ENCODE data around the gene RUNX2. TPM values are rescaled to one million over a fixed set of nuclear protein-coding genes. Genes with fewer than 3 reads are reported as not detected.
A peak's percentile ranks its signal among the peaks of the same experiment; 100 is the strongest.

The RUNX2 gene
- total and polyA plus RNA-seq, 9 of the 15 experiments (the other 6 are each of a cell fraction or from before 2014, with no cell fraction given): 0.29 to 1.00 (median 0.43) TPM

- no peak for TF ChIP-seq FOXP1 (CRISPR knock-in tag; IDR thresholded peaks at IDR 0.05)
- TF ChIP-seq DMBX1 (CRISPR knock-in tag; IDR thresholded peaks at IDR 0.05; ENCODE audit: borderline replicate concordance): no peak
- TF ChIP-seq, protein P1, sequence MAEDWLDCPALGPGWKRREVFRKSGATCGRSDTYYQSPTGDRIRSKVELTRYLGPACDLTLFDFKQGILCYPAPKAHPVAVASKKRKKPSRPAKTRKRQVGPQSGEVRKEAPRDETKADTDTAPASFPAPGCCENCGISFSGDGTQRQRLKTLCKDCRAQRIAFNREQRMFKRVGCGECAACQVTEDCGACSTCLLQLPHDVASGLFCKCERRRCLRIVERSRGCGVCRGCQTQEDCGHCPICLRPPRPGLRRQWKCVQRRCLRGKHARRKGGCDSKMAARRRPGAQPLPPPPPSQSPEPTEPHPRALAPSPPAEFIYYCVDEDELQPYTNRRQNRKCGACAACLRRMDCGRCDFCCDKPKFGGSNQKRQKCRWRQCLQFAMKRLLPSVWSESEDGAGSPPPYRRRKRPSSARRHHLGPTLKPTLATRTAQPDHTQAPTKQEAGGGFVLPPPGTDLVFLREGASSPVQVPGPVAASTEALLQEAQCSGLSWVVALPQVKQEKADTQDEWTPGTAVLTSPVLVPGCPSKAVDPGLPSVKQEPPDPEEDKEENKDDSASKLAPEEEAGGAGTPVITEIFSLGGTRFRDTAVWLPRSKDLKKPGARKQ (CRISPR knock-in tag; IDR thresholded peaks at IDR 0.05): no peak
- TF ChIP-seq RBM22 (IDR thresholded peaks at IDR 0.05; ENCODE audit: low read depth, low read length, poor library complexity, severe bottlenecking): no peak
- TF ChIP-seq, protein P2, sequence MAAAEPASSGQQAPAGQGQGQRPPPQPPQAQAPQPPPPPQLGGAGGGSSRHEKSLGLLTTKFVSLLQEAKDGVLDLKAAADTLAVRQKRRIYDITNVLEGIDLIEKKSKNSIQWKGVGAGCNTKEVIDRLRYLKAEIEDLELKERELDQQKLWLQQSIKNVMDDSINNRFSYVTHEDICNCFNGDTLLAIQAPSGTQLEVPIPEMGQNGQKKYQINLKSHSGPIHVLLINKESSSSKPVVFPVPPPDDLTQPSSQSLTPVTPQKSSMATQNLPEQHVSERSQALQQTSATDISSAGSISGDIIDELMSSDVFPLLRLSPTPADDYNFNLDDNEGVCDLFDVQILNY (CRISPR knock-in tag; IDR thresholded peaks at IDR 0.05): no peak
- no peak for TF ChIP-seq KHSRP (IDR thresholded peaks at IDR 0.05)
- TF ChIP-seq C11orf30 (IDR thresholded peaks at IDR 0.05; ENCODE audit: low read depth): no peak
- no peak for TF ChIP-seq CBX8 (IDR thresholded peaks at IDR 0.05; ENCODE audit: borderline replicate concordance, extremely low read depth, low read depth, low read length, poor library complexity, severe bottlenecking)
- TF ChIP-seq ZNF695 (CRISPR knock-in tag; IDR thresholded peaks at IDR 0.05): no peak
- TF ChIP-seq ZNF347 (CRISPR knock-in tag; IDR thresholded peaks at IDR 0.05; ENCODE audit: low read depth): no peak
- TF ChIP-seq, protein P3, sequence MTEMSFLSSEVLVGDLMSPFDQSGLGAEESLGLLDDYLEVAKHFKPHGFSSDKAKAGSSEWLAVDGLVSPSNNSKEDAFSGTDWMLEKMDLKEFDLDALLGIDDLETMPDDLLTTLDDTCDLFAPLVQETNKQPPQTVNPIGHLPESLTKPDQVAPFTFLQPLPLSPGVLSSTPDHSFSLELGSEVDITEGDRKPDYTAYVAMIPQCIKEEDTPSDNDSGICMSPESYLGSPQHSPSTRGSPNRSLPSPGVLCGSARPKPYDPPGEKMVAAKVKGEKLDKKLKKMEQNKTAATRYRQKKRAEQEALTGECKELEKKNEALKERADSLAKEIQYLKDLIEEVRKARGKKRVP (CRISPR knock-in tag; IDR thresholded peaks at IDR 0.05): no peak
- TF ChIP-seq ZNF133 (CRISPR knock-in tag; IDR thresholded peaks at IDR 0.05): no peak
- no peak for TF ChIP-seq SETDB1 (IDR thresholded peaks at IDR 0.05; ENCODE audit: low read length)
- TF ChIP-seq PHB2 (IDR thresholded peaks at IDR 0.05; ENCODE audit: low read depth): 0 out of 2 replicates have a peak, but pooled peaks have one; percentile 20
- no peak for TF ChIP-seq ZC3H4 (CRISPR knock-in tag; IDR thresholded peaks at IDR 0.05; ENCODE audit: borderline replicate concordance)
- TF ChIP-seq EHMT2 (IDR thresholded peaks at IDR 0.05): no peak
- TF ChIP-seq PHF20 (IDR thresholded peaks at IDR 0.05; ENCODE audit: partially characterized antibody): no peak
- TF ChIP-seq OTX1 (CRISPR knock-in tag; IDR thresholded peaks at IDR 0.05): 0 out of 2 replicates have a peak, but pooled peaks have one; percentile 30
- no peak for TF ChIP-seq ZNF316 (IDR thresholded peaks at IDR 0.05)
- TF ChIP-seq U2AF2 (optimal IDR thresholded peaks at IDR 0.05; ENCODE audit: low read depth, low read length): no peak
- TF ChIP-seq ZNF140 (CRISPR knock-in tag; IDR thresholded peaks at IDR 0.05): no peak
- no peak for TF ChIP-seq DIDO1 (tag; IDR thresholded peaks at IDR 0.05; ENCODE audit: low read depth)
- no peak for TF ChIP-seq MTA2 (IDR thresholded peaks at IDR 0.05; ENCODE audit: low read depth)
- TF ChIP-seq ZNF589 (CRISPR knock-in tag; IDR thresholded peaks at IDR 0.05; ENCODE audit: low read depth): no peak
- TF ChIP-seq CAMTA2 (CRISPR knock-in tag; conservative IDR thresholded peaks at IDR 0.05): no peak
- TF ChIP-seq HLTF (IDR thresholded peaks at IDR 0.05): 0 out of 2 replicates have a peak, but pooled peaks have one; percentile 11
- TF ChIP-seq CC2D1A (IDR thresholded peaks at IDR 0.05): 0 out of 2 replicates have a peak, but pooled peaks have one; percentile 8
- peak; percentile 63; the same call in 1 of the 2 replicates for TF ChIP-seq LCOR (CRISPR knock-in tag; IDR thresholded peaks at IDR 0.05)
Observed at GRCh38 chr6:45377043-45377553, 49.0 kb downstream of the RUNX2 start (continued).

Data from K562 (cell line).